Memory B cell (primary cell): Measurements from ENCODE around the gene TARM1.
"Not testable (repeated sequence)": the region's sequence is repeated elsewhere in the genome, so short reads cannot be mapped to it uniquely, and the experiment has no call there.

Experiments
- ATAC-seq: fragments of 150-1000 bp; cut with Tn5 transposase; 2 replicates; pipeline ENCODE4 v1.10.0; 2021; ENCODE audit warnings: low read depth, mild to moderate bottlenecking, moderate library complexity
- DNase-seq, 2 donors: peaks; one replicate each; pipeline ENCODE4 v3.0.0; 2022; ENCODE audit warnings: low spot score in 2 of 2
- H3K27ac Mint-ChIP-seq: one replicate; pipeline ENCODE4 v1.8.0; 2022; ENCODE audit warnings: mild to moderate bottlenecking, moderate library complexity, mixed read lengths
- H3K27me3 Mint-ChIP-seq: one replicate; pipeline ENCODE4 v1.8.0; 2022; ENCODE audit warnings: mixed read lengths
- H3K36me3 Mint-ChIP-seq: one replicate; pipeline ENCODE4 v1.8.0; 2022; ENCODE audit warnings: mild to moderate bottlenecking, mixed read lengths
- H3K4me1 Mint-ChIP-seq: one replicate; pipeline ENCODE4 v1.8.0; 2022; ENCODE audit warnings: mixed read lengths
- H3K4me3 Mint-ChIP-seq: one replicate; pipeline ENCODE4 v1.8.0; 2022; ENCODE audit warnings: mild to moderate bottlenecking, moderate library complexity, mixed read lengths
- H3K9me3 Mint-ChIP-seq: one replicate; pipeline ENCODE4 v1.8.0; 2022; ENCODE audit warnings: mixed read lengths

The TARM1 gene

DNA sequence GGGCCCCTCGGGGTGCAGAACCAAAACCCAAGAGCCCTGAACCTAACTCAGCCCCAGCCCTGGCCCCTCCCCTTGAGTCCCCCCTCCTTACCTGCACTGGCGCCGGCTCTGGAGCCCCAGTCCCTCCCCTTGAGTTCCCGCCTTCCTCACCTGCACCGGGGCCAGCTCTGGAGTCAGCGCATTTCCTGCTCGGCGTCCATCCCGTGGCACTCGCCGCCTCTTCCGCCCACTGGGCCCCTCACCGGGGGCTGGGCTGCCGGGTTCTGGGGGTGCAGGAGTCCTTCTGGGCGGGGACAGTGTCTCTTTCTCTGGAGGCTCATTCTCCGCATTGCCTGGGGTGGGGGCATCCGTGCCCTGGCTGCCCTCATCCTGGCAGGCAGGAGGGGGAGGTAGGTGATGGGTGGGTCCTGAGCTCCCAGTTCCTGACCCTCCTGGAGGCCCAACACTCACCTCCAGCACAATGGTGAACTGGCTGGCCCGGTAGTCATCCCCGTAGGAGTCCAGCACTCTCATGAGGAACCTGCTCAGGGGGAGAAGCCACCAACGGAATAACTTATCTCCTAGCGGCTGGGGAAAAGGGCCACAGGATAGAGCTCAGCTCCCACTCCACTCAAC, 26.8 kb upstream of the TARM1 start:
- ATAC-seq (no peak), DNase-seq (no peak)
- Mint-ChIP-seq H3K9me3 (no peaks in the 10 kb centered on the region), H3K4me3 (no peak overlapping the region), H3K27ac (no peak overlapping the region), H3K4me1 (peaks cover 15% of the 10 kb centered on the region), H3K36me3 (peaks cover 28% of the 10 kb centered on the region), H3K27me3 (no peaks in the 10 kb centered on the region)

DNA sequence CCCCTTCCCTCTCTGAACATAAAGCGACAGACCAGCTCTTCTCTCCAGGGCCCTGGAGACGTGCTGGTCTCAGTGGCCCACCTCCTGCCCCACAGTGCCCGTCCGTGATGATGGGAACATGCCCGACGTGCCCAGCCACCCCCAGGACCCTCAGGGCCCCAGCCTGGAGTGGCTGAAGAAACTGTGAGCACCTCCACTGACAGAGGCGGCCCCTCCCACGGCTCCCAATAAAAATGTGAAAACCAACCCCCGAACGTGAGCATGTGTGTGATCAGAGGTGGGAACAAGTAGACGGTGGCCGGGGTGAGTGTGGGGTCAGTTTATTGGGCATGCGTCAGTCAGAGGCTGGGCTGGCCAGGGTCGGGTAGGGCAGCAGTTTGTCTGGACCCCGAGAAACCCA, 25.6 kb upstream of the TARM1 start:
- DNase-seq (no peak), ATAC-seq (no peak)
- Mint-ChIP-seq H3K27ac (no peak overlapping the region), H3K4me1 (peaks cover 21% of the 10 kb centered on the region), H3K4me3 (no peak overlapping the region), H3K36me3 (peaks cover 28% of the 10 kb centered on the region), H3K27me3 (no peaks in the 10 kb centered on the region), H3K9me3 (no peaks in the 10 kb centered on the region)

DNA sequence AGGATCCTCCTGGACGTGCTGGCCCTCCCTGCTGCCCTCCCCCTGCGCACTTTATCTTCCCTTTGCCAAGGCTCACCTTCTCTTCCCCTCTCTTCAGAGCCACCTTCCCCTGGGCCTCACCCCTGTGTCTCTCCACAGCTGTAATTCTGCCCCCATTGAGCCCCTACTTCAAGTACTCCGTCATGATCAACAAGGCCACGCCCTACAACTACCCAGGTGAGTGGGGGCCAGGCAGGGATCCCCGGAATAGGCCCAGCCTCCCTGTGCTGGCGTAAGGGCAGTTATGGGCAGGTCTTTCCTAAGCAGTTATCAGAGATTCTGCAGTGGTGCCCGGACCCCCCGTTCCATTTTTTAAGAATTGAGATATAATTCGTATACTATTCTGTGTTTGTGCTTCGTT, 24.6 kb upstream of the TARM1 start:
- Mint-ChIP-seq H3K27me3 (no peaks in the 10 kb centered on the region), H3K36me3 (peaks cover 27% of the 10 kb centered on the region), H3K27ac (no peak overlapping the region), H3K4me1 (peaks cover 21% of the 10 kb centered on the region), H3K9me3 (peaks cover 3% of the 10 kb centered on the region), H3K4me3 (peak overlapping the region; percentile 27)
- DNase-seq (no peak), ATAC-seq (no peak)

DNA sequence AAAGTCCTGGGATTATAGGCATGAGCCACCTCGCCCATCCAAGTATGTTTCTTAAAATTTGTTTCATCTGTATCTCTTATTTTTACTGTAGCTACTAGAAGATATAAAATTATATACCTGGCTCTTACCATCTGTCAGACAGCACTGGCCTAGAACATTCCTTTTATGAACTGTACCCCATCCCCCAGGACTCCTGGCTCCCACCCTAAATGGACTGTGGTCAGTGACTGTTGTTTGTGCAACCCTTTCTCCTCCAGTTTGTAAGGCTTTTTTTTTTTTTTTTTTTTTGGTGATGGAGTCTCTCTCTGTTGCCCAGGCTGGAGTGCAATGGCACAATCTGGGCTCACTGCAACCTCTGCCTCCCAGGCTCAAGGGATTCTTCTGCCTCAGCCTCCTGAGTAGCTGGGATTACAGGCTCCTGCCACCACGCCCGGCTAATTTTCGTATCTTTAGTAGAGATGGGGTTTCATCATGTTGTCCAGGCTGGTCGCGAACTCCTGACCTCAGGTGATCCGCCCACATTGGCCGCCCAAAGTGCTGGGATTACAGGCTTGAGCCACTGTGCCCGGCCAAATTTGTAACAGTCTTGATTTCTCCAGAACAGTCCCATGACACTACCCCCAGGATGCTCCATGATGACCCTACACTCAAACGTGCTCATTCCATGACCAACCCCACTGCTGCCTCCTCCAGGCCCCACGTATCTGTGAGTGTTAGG, 24.0 kb upstream of the TARM1 start:
- no peak overlapping the region for H3K4me3 Mint-ChIP-seq
- H3K27ac Mint-ChIP-seq: no peak overlapping the region
- DNase-seq: no peak
- no peaks in the 10 kb centered on the region for H3K27me3 Mint-ChIP-seq
- peaks cover 23% of the 10 kb centered on the region for H3K36me3 Mint-ChIP-seq
- H3K9me3 Mint-ChIP-seq: peaks cover 3% of the 10 kb centered on the region
- H3K4me1 Mint-ChIP-seq: peaks cover 20% of the 10 kb centered on the region
- ATAC-seq: no peak

DNA sequence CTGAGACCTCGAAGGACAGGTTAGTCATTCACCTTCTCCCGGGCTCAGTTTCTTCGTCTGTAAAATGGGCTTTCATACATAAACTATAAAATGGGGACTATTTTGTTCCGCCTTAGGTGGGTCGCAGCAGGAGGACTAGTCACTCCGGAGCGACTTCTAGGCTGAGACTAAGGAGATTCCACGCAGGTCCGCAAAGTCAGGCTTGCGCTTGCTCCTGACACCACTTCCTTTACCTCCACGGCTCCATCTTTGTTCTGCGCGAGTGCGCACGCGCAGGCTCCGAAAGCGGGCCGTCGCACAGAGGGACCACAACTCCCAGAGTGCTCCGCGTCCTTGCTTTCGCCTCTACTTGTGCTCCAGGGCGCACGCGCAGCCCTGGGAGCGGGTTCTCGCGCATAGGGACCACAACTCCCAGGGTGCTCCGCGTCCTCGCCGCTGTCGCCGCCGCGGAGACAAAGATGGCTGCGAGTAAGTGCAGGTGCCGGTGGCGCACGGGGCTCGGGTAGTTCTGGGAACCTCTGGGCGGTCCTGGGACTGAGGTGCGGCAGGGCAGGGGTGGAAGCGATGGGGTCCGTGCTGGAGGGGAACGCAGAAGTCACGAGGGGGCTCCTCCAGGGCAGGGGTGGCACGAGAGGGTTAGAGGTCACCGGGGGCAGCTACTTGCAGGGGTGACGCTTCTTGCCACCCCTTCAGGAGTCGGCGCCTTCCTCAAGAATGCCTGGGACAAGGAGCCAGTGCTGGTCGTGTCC, 21.4 kb upstream of the TARM1 start, which contains the start of gene NDUFA3:
Gene NDUFA3 (plus strand): TSS at position 435 of the 749 bp plus-strand sequence. CDS start 24 bp downstream, at position 459.
- H3K4me1 Mint-ChIP-seq: peaks cover 18% of the 10 kb centered on the region
- peak within 1 kb of the TSS; percentile 94 for H3K27ac Mint-ChIP-seq

DNA sequence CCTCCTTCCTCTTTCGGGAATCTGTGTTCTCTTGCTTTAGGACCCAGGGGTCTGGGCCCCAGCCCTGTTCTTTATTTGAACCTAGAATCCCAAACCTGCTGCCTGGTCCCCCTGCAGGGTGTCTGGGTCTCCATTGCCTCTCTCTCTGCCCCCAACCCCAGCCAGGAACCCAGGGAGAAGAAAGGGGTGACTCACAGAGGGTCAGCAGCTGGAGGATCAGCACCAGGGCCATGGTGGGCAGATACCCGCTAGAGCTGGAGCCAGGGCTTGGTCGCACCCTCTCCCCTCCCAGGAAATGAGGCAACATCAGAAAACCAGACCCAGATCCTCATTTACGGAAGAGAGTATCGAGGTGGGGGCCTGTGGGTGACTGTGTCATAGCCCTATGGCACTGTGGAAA, 19.4 kb upstream of the TARM1 start, which contains the start of gene OSCAR:
Gene OSCAR (minus strand): TSS at position 243 of the 400 bp plus-strand sequence. CDS start 11 bp downstream, at position 232.
- Mint-ChIP-seq H3K27ac (peak within 1 kb of the TSS; percentile 71), H3K4me1 (peaks cover 21% of the 10 kb centered on the region), H3K27me3 (peaks cover 9% of the 10 kb centered on the region), H3K36me3 (peaks cover 6% of the 10 kb centered on the region), H3K9me3 (peaks cover 3% of the 10 kb centered on the region), H3K4me3 (peak within 1 kb of the TSS; percentile 76)
- no peak for ATAC-seq
- DNase-seq: no peak

More for the DNA sequence above, 21.4 kb upstream of the TARM1 start, which contains the start of gene NDUFA3:
- peaks cover 3% of the 10 kb centered on the region for H3K27me3 Mint-ChIP-seq
- DNase-seq (peak; percentile 88 to 95), ATAC-seq (peak; percentile 98)
- H3K9me3 Mint-ChIP-seq: peaks cover 3% of the 10 kb centered on the region
- H3K36me3 Mint-ChIP-seq: peaks cover 17% of the 10 kb centered on the region
- peak within 1 kb of the TSS; percentile 99 for H3K4me3 Mint-ChIP-seq

DNA sequence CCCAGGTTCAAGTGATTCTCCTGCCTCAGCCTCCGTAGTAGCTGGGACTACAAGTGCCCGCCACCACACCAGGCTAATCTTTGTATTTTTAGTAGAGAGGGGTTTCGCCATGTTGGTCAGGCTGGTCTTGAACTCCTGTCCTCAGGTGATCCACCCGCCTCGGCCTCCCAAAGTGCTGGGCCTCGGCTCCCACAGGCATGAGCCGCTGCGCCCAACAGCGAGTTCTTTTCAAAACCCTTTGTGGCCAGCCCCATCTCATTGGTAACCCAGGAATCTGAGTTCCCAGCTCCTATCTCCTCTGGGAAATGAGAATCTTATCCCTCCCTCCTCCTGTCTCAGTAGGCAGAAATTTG, 18.7 kb upstream of the TARM1 start:
- peaks cover 20% of the 10 kb centered on the region for H3K4me1 Mint-ChIP-seq
- not testable (repeated sequence) for H3K27me3 Mint-ChIP-seq, H3K36me3 Mint-ChIP-seq, DNase-seq, H3K27ac Mint-ChIP-seq, H3K9me3 Mint-ChIP-seq, ATAC-seq, H3K4me3 Mint-ChIP-seq

DNA sequence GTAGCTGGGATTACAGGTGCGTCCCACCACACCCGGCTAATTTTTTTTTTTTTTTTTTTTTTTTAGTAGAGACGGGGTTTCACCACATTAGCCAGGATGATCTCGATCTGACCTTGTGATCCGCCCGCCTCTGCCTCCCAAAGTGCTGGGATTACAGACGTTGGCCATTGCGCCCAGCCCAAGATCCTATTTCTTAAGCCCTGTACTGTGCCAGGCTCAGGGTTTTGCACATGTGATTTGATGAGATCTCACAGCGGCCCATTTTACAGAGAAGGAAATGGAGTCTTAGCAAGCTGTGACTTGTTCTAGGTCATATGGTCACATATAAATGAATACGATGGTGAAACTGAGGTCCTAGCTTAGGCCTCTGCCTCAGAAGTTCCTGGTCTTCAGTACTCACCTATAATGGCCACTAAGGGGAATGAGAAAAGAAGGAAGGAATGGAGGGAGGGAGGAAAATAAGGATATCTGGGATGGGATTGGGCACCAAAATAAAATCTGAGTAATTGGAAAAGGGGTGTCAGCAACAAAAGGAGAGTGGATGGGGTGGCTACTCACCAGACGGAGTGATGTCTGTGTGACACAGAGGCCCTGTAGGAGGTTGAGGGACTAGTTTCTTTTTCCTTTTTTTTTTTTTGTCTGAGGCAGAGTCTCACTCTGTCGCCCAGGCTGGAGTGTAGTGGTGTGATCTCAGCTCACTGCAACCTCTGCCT, 18.2 kb upstream of the TARM1 start:
- no peak overlapping the region for H3K4me3 Mint-ChIP-seq
- peaks cover 9% of the 10 kb centered on the region for H3K27me3 Mint-ChIP-seq
- peaks cover 3% of the 10 kb centered on the region for H3K9me3 Mint-ChIP-seq
- ATAC-seq: no peak
- DNase-seq: no peak
- H3K27ac Mint-ChIP-seq: no peak overlapping the region
- H3K36me3 Mint-ChIP-seq: peaks cover 4% of the 10 kb centered on the region
- H3K4me1 Mint-ChIP-seq: peaks cover 20% of the 10 kb centered on the region

DNA sequence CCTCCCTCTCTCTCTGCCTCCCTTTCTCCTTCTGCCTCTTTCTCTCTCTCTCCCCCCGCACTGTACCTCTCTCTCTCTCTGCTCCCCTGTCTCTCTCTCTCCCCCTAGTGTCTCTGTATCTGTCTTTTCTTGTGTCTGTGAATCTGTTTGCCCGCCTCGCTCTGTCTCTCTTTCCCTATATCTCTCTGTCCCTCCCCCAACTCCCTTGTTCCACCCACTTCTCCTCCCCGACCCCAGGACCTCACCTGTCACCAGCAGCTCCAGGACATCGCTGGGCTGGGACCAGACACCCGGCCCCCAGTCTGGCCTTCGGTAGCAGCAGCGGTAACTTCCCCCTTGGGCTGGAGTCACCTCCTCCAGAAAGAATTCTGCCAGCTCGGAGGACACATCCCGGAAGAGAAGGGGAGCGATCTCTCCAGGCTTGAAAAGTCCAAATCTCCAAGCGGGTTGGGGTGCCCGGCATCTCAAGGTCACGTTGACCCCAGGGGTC, 15.5 kb upstream of the TARM1 start:
- Mint-ChIP-seq H3K4me1 (peaks cover 9% of the 10 kb centered on the region), H3K27me3 (peaks cover 14% of the 10 kb centered on the region), H3K36me3 (peaks cover 7% of the 10 kb centered on the region), H3K4me3 (peak overlapping the region; percentile 77), H3K27ac (no peak overlapping the region), H3K9me3 (peaks cover 6% of the 10 kb centered on the region)
- ATAC-seq: peak; percentile 47
- DNase-seq: no peak

DNA sequence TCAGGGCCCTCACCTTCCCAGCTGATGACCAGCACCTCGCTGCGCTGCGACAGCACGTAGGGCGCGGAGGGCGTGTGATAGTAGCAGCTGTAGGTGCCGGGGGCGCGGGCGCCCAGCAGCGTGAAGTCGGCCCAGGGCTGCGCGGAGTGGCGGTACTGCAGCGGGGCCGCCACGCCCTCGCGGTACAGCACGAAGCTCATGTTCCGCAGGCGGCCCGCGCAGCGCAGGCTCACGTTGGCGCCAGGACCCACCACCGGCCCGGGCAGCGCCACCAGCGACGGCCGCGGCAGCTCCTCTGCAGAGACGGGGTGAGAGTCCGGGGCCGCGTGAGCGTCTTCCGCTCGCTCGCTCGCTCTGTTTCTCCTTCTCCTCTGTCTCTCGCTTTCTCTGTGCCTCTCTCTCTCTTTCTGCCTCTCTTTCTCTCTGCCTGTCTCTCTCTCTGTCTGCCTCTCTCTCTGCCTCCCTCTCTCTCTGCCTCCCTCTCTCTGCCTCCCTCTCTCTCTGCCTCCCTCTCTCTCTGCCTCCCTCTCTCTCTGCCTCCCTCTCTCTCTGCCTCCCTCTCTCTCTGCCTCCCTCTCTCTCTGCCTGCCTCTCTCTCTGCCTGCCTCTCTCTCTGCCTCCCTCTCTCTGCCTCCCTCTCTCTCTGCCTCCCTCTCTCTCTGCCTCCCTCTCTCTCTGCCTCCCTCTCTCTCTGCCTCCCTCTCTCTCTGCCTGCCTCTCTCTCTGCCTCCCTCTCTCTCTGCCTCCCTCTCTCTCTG, 14.9 kb upstream of the TARM1 start:
- DNase-seq (peak in 1 of 2 donors; percentile 30), ATAC-seq (peak; percentile 88)
- H3K27ac Mint-ChIP-seq, H3K36me3 Mint-ChIP-seq, H3K4me1 Mint-ChIP-seq, H3K9me3 Mint-ChIP-seq: not testable (repeated sequence)
- Mint-ChIP-seq H3K27me3 (peaks cover 14% of the 10 kb centered on the region), H3K4me3 (peak overlapping the region; percentile 77)

DNA sequence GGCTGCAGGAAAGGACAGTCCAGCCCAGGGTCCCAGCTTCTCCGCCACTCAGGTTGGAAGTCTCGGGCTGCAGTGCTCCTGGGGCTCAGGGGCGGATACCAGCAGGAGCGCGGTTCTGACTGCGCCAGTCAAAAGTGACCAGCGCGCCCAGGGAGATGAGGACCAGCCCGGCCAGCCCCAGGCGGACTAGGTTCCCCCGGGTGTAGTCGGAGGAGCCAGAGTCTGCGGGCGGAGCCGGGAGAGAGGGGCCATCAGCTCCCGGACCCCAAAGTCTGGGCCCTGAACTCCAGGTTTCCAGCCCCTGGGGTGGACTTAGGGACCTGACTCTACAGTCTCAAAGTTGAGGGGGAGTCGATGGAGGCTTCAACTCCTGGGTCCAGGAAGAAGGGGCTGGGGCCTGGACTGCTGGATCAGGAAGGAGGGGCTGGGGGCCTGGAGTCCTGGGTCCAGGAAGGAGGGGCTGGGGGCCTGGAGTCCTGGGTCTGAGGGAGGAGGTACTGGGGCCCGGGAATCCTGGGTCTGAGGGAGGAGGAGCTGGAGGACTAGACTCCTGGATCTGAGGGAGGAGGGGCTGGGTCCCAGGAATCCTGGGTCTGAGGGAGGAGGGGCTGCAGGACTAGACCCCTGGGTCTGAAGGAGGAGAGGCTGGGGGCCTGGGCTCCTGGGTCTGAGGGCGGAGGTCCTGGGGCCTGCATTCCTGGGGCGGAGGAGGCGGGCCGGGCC, 14.1 kb upstream of the TARM1 start:
- peaks cover 9% of the 10 kb centered on the region for H3K4me1 Mint-ChIP-seq
- H3K27me3 Mint-ChIP-seq: peaks cover 14% of the 10 kb centered on the region
- ATAC-seq (no peak), DNase-seq (no peak)
- H3K9me3 Mint-ChIP-seq: peaks cover 3% of the 10 kb centered on the region
- no peak overlapping the region for H3K27ac Mint-ChIP-seq
- H3K36me3 Mint-ChIP-seq: peaks cover 5% of the 10 kb centered on the region
- H3K4me3 Mint-ChIP-seq: peak overlapping the region; percentile 77

DNA sequence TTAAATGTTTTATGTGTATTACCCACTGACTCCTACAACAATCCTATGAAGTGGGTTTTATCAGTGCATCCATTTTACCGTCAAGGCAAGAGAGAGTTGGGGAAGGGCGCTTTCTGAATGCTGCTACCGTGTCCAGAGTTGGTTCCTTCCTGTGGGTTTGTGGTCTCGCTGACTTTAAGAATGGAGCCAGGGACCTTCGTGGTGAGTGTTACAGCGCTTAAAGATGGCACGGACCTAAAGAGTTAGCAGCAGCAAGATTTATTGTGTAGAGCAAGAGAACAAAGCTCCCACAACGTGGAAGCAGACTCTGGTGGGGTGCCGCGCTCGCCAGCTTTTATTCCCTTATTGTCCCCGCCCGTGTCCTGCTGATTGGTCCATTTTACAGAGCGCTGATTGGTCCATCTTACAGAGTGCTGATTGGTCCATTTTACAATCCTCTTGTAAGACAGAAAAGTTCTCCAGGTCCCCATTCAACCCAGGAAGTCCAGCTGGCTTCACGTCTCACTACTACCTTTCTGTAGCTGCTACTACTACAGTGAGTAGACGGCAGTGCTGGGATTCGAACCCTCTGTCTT, 13.3 kb upstream of the TARM1 start:
- Mint-ChIP-seq H3K27ac (no peak overlapping the region), H3K4me1 (peaks cover 9% of the 10 kb centered on the region), H3K36me3 (peaks cover 5% of the 10 kb centered on the region), H3K4me3 (no peak overlapping the region), H3K9me3 (peaks cover 3% of the 10 kb centered on the region), H3K27me3 (peaks cover 14% of the 10 kb centered on the region)
- DNase-seq (no peak), ATAC-seq (no peak)
